H9 (cell line): Measurements from ENCODE around the gene PTGS1. TPM values are rescaled to one million over a fixed set of nuclear protein-coding genes. Genes with fewer than 3 reads are reported as not detected.

Experiments
- DNase-seq: peaks from one replicate; pipeline ENCODE4 v3.0.0-alpha.2; 2017
- H2AFZ ChIP-seq: one replicate; pipeline ENCODE4 v1.6.1; 2013; ENCODE audit warnings: mild to moderate bottlenecking, low read length, control low read depth, moderate library complexity
- H2AK5ac ChIP-seq: 2 replicates; pipeline ENCODE4 v1.6.1; 2013; ENCODE audit warnings: low read length, control low read depth, mixed read lengths; ENCODE audit not compliant: insufficient read length
- H2BK120ac ChIP-seq: one replicate; pipeline ENCODE4 v1.6.1; 2013; ENCODE audit warnings: low read depth, mild to moderate bottlenecking, low read length, control low read depth, inconsistent platforms; ENCODE audit not compliant: poor library complexity, severe bottlenecking
- H2BK12ac ChIP-seq: 2 replicates; pipeline ENCODE4 v1.6.1; 2013; ENCODE audit warnings: low read length, control low read depth, mixed read lengths, low read depth; ENCODE audit not compliant: insufficient read length
- H2BK15ac ChIP-seq: 2 replicates; pipeline ENCODE4 v1.6.1; 2013; ENCODE audit warnings: low read depth, low read length, control low read depth
- H2BK20ac ChIP-seq: one replicate; pipeline ENCODE4 v1.6.1; 2013; ENCODE audit warnings: low read depth, mild to moderate bottlenecking, low read length, control low read depth, inconsistent platforms; ENCODE audit not compliant: poor library complexity, severe bottlenecking
- H2BK5ac ChIP-seq: 2 replicates; pipeline ENCODE4 v1.6.1; 2013; ENCODE audit warnings: low read length, control low read depth, mixed read lengths; ENCODE audit not compliant: insufficient read length
- H3K14ac ChIP-seq: 2 replicates; pipeline ENCODE4 v1.6.1; 2013; ENCODE audit warnings: low read length, control low read depth; ENCODE audit not compliant: insufficient read depth
- H3K18ac ChIP-seq: 2 replicates; pipeline ENCODE4 v1.6.1; 2013; ENCODE audit warnings: low read depth, mild to moderate bottlenecking, mixed read lengths, low read length, control low read depth; ENCODE audit not compliant: insufficient read length
- H3K23ac ChIP-seq: 2 replicates; pipeline ENCODE4 v1.6.1; 2013; ENCODE audit warnings: low read length, control low read depth, mixed read lengths, low read depth; ENCODE audit not compliant: insufficient read length
- H3K23me2 ChIP-seq: 2 replicates; pipeline ENCODE4 v1.6.1; 2013; ENCODE audit warnings: low read depth, mild to moderate bottlenecking, mixed read lengths, low read length, control low read depth; ENCODE audit not compliant: insufficient read length, poor library complexity, severe bottlenecking
- H3K27ac ChIP-seq: 2 replicates; pipeline ENCODE4 v1.5.1; 2013; ENCODE audit warnings: low read length, control low read depth, mixed read lengths, low read depth; ENCODE audit not compliant: insufficient read length
- H3K27me3 ChIP-seq: 2 replicates; pipeline ENCODE4 v1.6.1; 2013; ENCODE audit warnings: low read length, control low read depth, inconsistent platforms; ENCODE audit not compliant: insufficient read depth
- H3K4ac ChIP-seq: 2 replicates; pipeline ENCODE4 v1.6.1; 2013; ENCODE audit warnings: low read depth, mild to moderate bottlenecking, control low read depth, inconsistent platforms, low read length, moderate library complexity
- H3K4me1 ChIP-seq: 2 replicates; pipeline ENCODE4 v1.6.1; 2013; ENCODE audit warnings: low read length, control low read depth, inconsistent platforms; ENCODE audit not compliant: insufficient read depth
- H3K4me2 ChIP-seq: 2 replicates; pipeline ENCODE4 v1.6.1; 2013; ENCODE audit warnings: low read length, control low read depth, mixed read lengths; ENCODE audit not compliant: insufficient read length, insufficient read depth
- H3K56ac ChIP-seq: 2 replicates; pipeline ENCODE4 v1.6.1; 2013; ENCODE audit warnings: low read depth, mild to moderate bottlenecking, mixed read lengths, low read length, control low read depth; ENCODE audit not compliant: insufficient read length
- H3K79me1 ChIP-seq: 2 replicates; pipeline ENCODE4 v1.6.1; 2013; ENCODE audit warnings: low read depth, mild to moderate bottlenecking, moderate library complexity, low read length, control low read depth, inconsistent platforms; ENCODE audit not compliant: insufficient read depth, poor library complexity, severe bottlenecking
- H3K79me2 ChIP-seq: 2 replicates; pipeline ENCODE4 v1.6.1; 2013; ENCODE audit warnings: low read length, control low read depth, inconsistent platforms; ENCODE audit not compliant: insufficient read depth
- H3K9ac ChIP-seq: 2 replicates; pipeline ENCODE4 v1.6.1; 2013; ENCODE audit warnings: low read length, control low read depth, mixed read lengths; ENCODE audit not compliant: insufficient read length; ENCODE audit errors: extremely low read depth
- H3K9me3 ChIP-seq: one replicate; pipeline ENCODE4 v1.6.1; 2013; ENCODE audit warnings: low read depth, low read length, inconsistent platforms; ENCODE audit not compliant: control insufficient read depth
- H3T11ph ChIP-seq: one replicate; pipeline ENCODE4 v1.6.1; 2013; ENCODE audit warnings: mild to moderate bottlenecking, low read length, control low read depth, inconsistent platforms
- H4K20me1 ChIP-seq: one replicate; pipeline ENCODE4 v1.6.1; 2013; ENCODE audit not compliant: control insufficient read depth, insufficient read length, insufficient read depth
- H4K5ac ChIP-seq: 2 replicates; pipeline ENCODE4 v1.6.1; 2013; ENCODE audit warnings: low read depth, mild to moderate bottlenecking, mixed read lengths, low read length, control low read depth; ENCODE audit not compliant: insufficient read length
- H4K8ac ChIP-seq: replicated peaks from 2 replicates; pipeline ENCODE4 v1.6.1; 2013; ENCODE audit warnings: low read length, control low read depth, mixed read lengths, low read depth; ENCODE audit not compliant: insufficient read length
- H4K91ac ChIP-seq: 2 replicates; pipeline ENCODE4 v1.6.1; 2013; ENCODE audit warnings: low read depth, mild to moderate bottlenecking, moderate library complexity, mixed read lengths, low read length, control low read depth; ENCODE audit not compliant: insufficient read length
- H3K27ac Mint-ChIP-seq, 3 experiments: 2 replicates in 2 of 3; 3 replicates in 1 of 3; pipeline ENCODE4 v1.8.0; 2020 to 2021; ENCODE audit warnings: mixed read lengths in 3 of 3, mild to moderate bottlenecking in 1 of 3, moderate library complexity in 1 of 3
- H3K27me3 Mint-ChIP-seq: 2 replicates; pipeline ENCODE4 v1.8.0; 2021; ENCODE audit warnings: low read depth, mild to moderate bottlenecking, moderate library complexity, mixed read lengths
- H3K36me3 Mint-ChIP-seq, 3 experiments: 2 replicates in 2 of 3; 3 replicates in 1 of 3; pipeline ENCODE4 v1.8.0; 2020 to 2021; ENCODE audit warnings: low read depth in 3 of 3, mixed read lengths in 3 of 3; ENCODE audit not compliant: insufficient read depth in 1 of 3
- H3K4me1 Mint-ChIP-seq, 2 experiments: 2 replicates each; pipeline ENCODE4 v1.8.0; 2020; ENCODE audit warnings: mixed read lengths in 2 of 2
- H3K4me3 Mint-ChIP-seq, 2 experiments: 2 replicates in 1 of 2; 3 replicates in 1 of 2; pipeline ENCODE4 v1.8.0; 2020 to 2021; ENCODE audit warnings: mild to moderate bottlenecking in 2 of 2, mixed read lengths in 2 of 2, moderate library complexity in 1 of 2
- H3K9me3 Mint-ChIP-seq, 2 experiments: 2 replicates in 1 of 2; 3 replicates in 1 of 2; pipeline ENCODE4 v1.8.0; 2020; ENCODE audit warnings: mild to moderate bottlenecking in 2 of 2, mixed read lengths in 2 of 2, moderate library complexity in 1 of 2
- CTCF ChIP-seq: fragments of 200-600 bp; sonication (generic); conservative IDR thresholded peaks from 3 replicates; pipeline ENCODE4 v1.8.0; 2021; ENCODE audit warnings: antibody characterized with exemption, mild to moderate bottlenecking
- WGBS: extraction: QIAGEN DNeasy Blood & Tissue Kit; methylation state at CpG from one replicate; pipeline ENCODE4 v1.1.7; 2013; ENCODE audit warnings: missing lambda C conversion rate, low lambda C conversion rate, mixed read lengths; ENCODE audit not compliant: insufficient read length; ENCODE audit errors: extremely low coverage; 5-methylcytosine and 5-hydroxymethylcytosine counted together
- long read RNA-seq: library from polyadenylated mRNA; unstranded; transcript quantifications from one replicate; pipeline ENCODE4 v2.0.0, GENCODE V29; 2020
- total RNA-seq: library from RNA; stranded (reverse); gene quantifications from 2 replicates; pipeline ENCODE4 v1.2.1, GENCODE V29; 2021

The PTGS1 gene
- total RNA-seq, result 1.0 and 1.3 TPM in 2 replicates
- long read RNA-seq, full-length matches to known transcripts, result 9 of 12 reads
- long read RNA-seq, partial matches to known transcripts, result 2 of 12 reads
- long read RNA-seq, other reads (novel, unspliced or antisense), result 1 of 12 reads

- no peak within 1 kb of the TSS for H4K91ac ChIP-seq
- H3K9ac ChIP-seq, result no peak within 1 kb of the TSS
- H3K27me3 ChIP-seq, result peaks cover 18% of the 10 kb centered on the region; the same call in 1 of the 2 replicates
These were observed at the start of gene PTGS1 for GRCh38 chr9:122370869-122371755. TSS of gene PTGS1 (plus strand) at chr9:122371024. CDS start at chr9:122371085, 61 bp downstream.

More at GRCh38 chr9:122370869-122371755, at the start of gene PTGS1:
- no peak within 1 kb of the TSS for H4K8ac ChIP-seq
- H3K27ac ChIP-seq, result no peak within 1 kb of the TSS
- H3K18ac ChIP-seq, result no peak within 1 kb of the TSS
- Mint-ChIP-seq H3K27me3 (peaks cover 58% of the 10 kb centered on the region), H3K4me1 (peaks cover 28 to 49% of the 10 kb centered on the region in 2 experiments), H3K27ac (no peak within 1 kb of the TSS), H3K4me3 (peak within 1 kb of the TSS; percentile 62 to 80), H3K36me3 (no peaks in the 10 kb centered on the region), H3K9me3 (no peaks in the 10 kb centered on the region)
- H2BK12ac ChIP-seq, result no peak within 1 kb of the TSS
- no peak within 1 kb of the TSS for H2BK5ac ChIP-seq
- H2BK15ac ChIP-seq, result no peak within 1 kb of the TSS
- H3K23ac ChIP-seq, result no peak within 1 kb of the TSS
- no peaks in the 10 kb centered on the region for H3K9me3 ChIP-seq
- H3K14ac ChIP-seq, result no peak within 1 kb of the TSS; the same call in 1 of the 2 replicates
- no peak within 1 kb of the TSS for H3K56ac ChIP-seq
- H3K4ac ChIP-seq, result no peak within 1 kb of the TSS
- no CpG with 5 or more reads among the region's 39 CpGs for WGBS
- TF ChIP-seq CTCF, result no peak
- no peaks in the 10 kb centered on the region for H4K20me1 ChIP-seq
- peak within 1 kb of the TSS; percentile 84 for H3K4me2 ChIP-seq
- no peak within 1 kb of the TSS for H2BK120ac ChIP-seq
- H2AK5ac ChIP-seq, result no peak within 1 kb of the TSS
- H3T11ph ChIP-seq, result no peak within 1 kb of the TSS
- H3K79me1 ChIP-seq, result no peaks in the 10 kb centered on the region
- H4K5ac ChIP-seq, result no peak within 1 kb of the TSS
- H2BK20ac ChIP-seq, result no peak within 1 kb of the TSS
- H3K23me2 ChIP-seq, result peaks cover 5% of the 10 kb centered on the region
- H3K79me2 ChIP-seq, result no peaks in the 10 kb centered on the region
- DNase-seq, result peak; percentile 77
- H2AFZ ChIP-seq, result no peak within 1 kb of the TSS
- H3K4me1 ChIP-seq, result peaks cover 5% of the 10 kb centered on the region; the same call in 1 of the 2 replicates
